Glomerular visceral epithelial cell (primary cell): ENCODE data around the gene PLD2.
"Not testable (repeated sequence)": the region's sequence is repeated elsewhere in the genome, so short reads cannot be mapped to it uniquely, and the experiment has no call there.

Source experiments
- DNase-seq: peaks from one replicate; pipeline ENCODE4 v3.0.0-alpha.2; 2016; ENCODE audit errors: extremely low spot score

The PLD2 gene

GRCh38 chr17:4856937-4857314 lies 50.0 kb downstream of the PLD2 start:
- no peak for DNase-seq

GRCh38 chr17:4857347-4857746 lies 50.4 kb downstream of the PLD2 start:
- not testable (repeated sequence) for DNase-seq

- DNase-seq, result no peak
Measured at GRCh38 chr17:4858068-4858881, 51.3 kb downstream of the PLD2 start.

GRCh38 chr17:4858882-4859260 lies 51.9 kb downstream of the PLD2 start:
- DNase-seq, result peak; percentile 54

- no peak for DNase-seq
Measured at GRCh38 chr17:4859816-4860625, 53.1 kb downstream of the PLD2 start.

- DNase-seq, result no peak
Measured at GRCh38 chr17:4860651-4861050, 53.7 kb downstream of the PLD2 start.

- no peak for DNase-seq
Measured at GRCh38 chr17:4861052-4861451, 54.1 kb downstream of the PLD2 start.

- DNase-seq, result no peak
Measured at GRCh38 chr17:4862720-4863119, 55.8 kb downstream of the PLD2 start.

- DNase-seq, result no peak
Measured at GRCh38 chr17:4863321-4863720, 56.4 kb downstream of the PLD2 start.

GRCh38 chr17:4867535-4867934 lies 60.6 kb downstream of the PLD2 start:
- not testable (repeated sequence) for DNase-seq

- not testable (repeated sequence) for DNase-seq
Measured at GRCh38 chr17:4869058-4869998, 62.4 kb downstream of the PLD2 start.

GRCh38 chr17:4870855-4871254 lies 63.9 kb downstream of the PLD2 start:
- DNase-seq, result no peak

GRCh38 chr17:4872786-4873185 lies 65.8 kb downstream of the PLD2 start:
- DNase-seq, result no peak
